K562 (cell line): ENCODE data around the gene SLC10A3. TPM values are rescaled to one million over a fixed set of nuclear protein-coding genes. Genes with fewer than 3 reads are reported as not detected.

Experiments
- HMGN3 ChIP-seq: IDR thresholded peaks from 2 replicates; pipeline ENCODE4 v1.6.1; 2011; ENCODE audit warnings: borderline replicate concordance, low read depth, mild to moderate bottlenecking, mixed read lengths, low read length; ENCODE audit not compliant: insufficient read length; ENCODE audit errors: extremely low read depth
- HNRNPK ChIP-seq: fragments of 200-400 bp; formaldehyde crosslinking; IDR thresholded peaks from one replicate; pipeline ENCODE4 v1.6.1; 2018; ENCODE audit warnings: mild to moderate bottlenecking, low read depth, low read length; ENCODE audit not compliant: poor library complexity, severe bottlenecking
- KHSRP ChIP-seq: fragments of 450-650 bp; IDR thresholded peaks from 2 replicates; pipeline ENCODE4 v1.6.1; 2017
- KLF13 ChIP-seq: fragments of 450-650 bp; IDR thresholded peaks from 2 replicates; pipeline ENCODE4 v1.6.1; 2016; ENCODE audit warnings: missing genetic modification characterization, low read depth, mild to moderate bottlenecking, missing compliant biosample characterization, moderate library complexity, borderline replicate concordance
- MBD2 ChIP-seq: sonication (generic); IDR thresholded peaks from 2 replicates; pipeline ENCODE4 v1.6.1; 2016; ENCODE audit warnings: low read depth, borderline replicate concordance
- MCM7 ChIP-seq, 2 experiments: fragments of 450-650 bp; IDR thresholded peaks; 2 replicates each; pipeline ENCODE4 v1.6.1; 2016 to 2018
- MTA1 ChIP-seq: fragments of 450-650 bp; IDR thresholded peaks from 2 replicates; pipeline ENCODE4 v1.6.1; 2017; ENCODE audit warnings: borderline replicate concordance
- NCOA1 ChIP-seq: fragments of 450-650 bp; IDR thresholded peaks from 2 replicates; pipeline ENCODE4 v1.6.1; 2016; ENCODE audit warnings: low read depth
- NCOA2 ChIP-seq, 2 experiments: fragments of 450-650 bp; IDR thresholded peaks; 2 replicates each; pipeline ENCODE4 v1.6.1; 2018; ENCODE audit warnings: mild to moderate bottlenecking in 2 of 2, moderate library complexity in 1 of 2; ENCODE audit not compliant: partially characterized antibody in 2 of 2
- NR4A1 ChIP-seq, 2 experiments: fragments of 250-450 bp in 1 of 2; fragments of 450-650 bp in 1 of 2; sonication (Bioruptor Pico) in 1 of 2; IDR thresholded peaks; 2 replicates each; pipeline versions ENCODE4 v1.4.0 to v1.6.1; 2016 to 2020; ENCODE audit warnings: mild to moderate bottlenecking in 2 of 2, missing compliant biosample characterization in 1 of 2, missing genetic modification characterization in 1 of 2, moderate library complexity in 1 of 2
- NRF1 ChIP-seq, 2 experiments: fragments of 450-650 bp; IDR thresholded peaks in 1 of 2; conservative IDR thresholded peaks in 1 of 2; 2 replicates each; pipeline ENCODE4 v1.6.1; 2014; ENCODE audit warnings: mild to moderate bottlenecking in 2 of 2
- PYGO2 ChIP-seq: fragments of 450-650 bp; IDR thresholded peaks from 2 replicates; pipeline ENCODE4 v1.6.1; 2016; ENCODE audit warnings: mild to moderate bottlenecking, missing genetic modification characterization, moderate library complexity, missing compliant biosample characterization
- RHOXF2B ChIP-seq: fragments of 250-450 bp; sonication (Bioruptor Pico); conservative IDR thresholded peaks from 2 replicates; pipeline ENCODE4 v1.5.1; 2021
- TRIM24 ChIP-seq, 2 experiments: fragments of 450-650 bp; IDR thresholded peaks; 2 replicates each; pipeline ENCODE4 v1.6.1; 2016
- WHSC1 ChIP-seq: IDR thresholded peaks from one replicate; pipeline ENCODE4 v1.6.1; 2012; ENCODE audit warnings: low read length, control low read depth, inconsistent platforms
- YBX1 ChIP-seq: fragments of 450-650 bp; IDR thresholded peaks from 2 replicates; pipeline ENCODE4 v1.7.1; 2016; ENCODE audit warnings: mild to moderate bottlenecking
- ZNF12 ChIP-seq: sonication (generic); formaldehyde crosslinking; IDR thresholded peaks from 2 replicates; pipeline ENCODE4 v1.4.0; 2020; ENCODE audit warnings: mild to moderate bottlenecking, missing genetic modification reagents
- ZNF224 ChIP-seq: sonication (generic); formaldehyde crosslinking; IDR thresholded peaks from 2 replicates; pipeline ENCODE4 v1.8.0; 2022; ENCODE audit warnings: mild to moderate bottlenecking, missing genetic modification reagents
- ZNF23 ChIP-seq: fragments of 250-450 bp; sonication (Bioruptor Pico); IDR thresholded peaks from 2 replicates; pipeline ENCODE4 v1.4.0; 2020; ENCODE audit warnings: mild to moderate bottlenecking
- ZNF764 ChIP-seq: fragments of 250-450 bp; sonication (Bioruptor Pico); IDR thresholded peaks from 2 replicates; pipeline ENCODE4 v1.4.0; 2020; ENCODE audit warnings: low read depth, mild to moderate bottlenecking, moderate library complexity
- polyA plus RNA-seq, 8 experiments: library from polyadenylated mRNA; depleted of rRNA in 4 of 8; stranded (reverse) in 5 of 8; unstranded in 3 of 8; fragments of >200 nt; fragmentation: Nextera tagmentation in 2 of 8; fragmentation: Illumina TruSeq in 1 of 8; extraction: Ambion mirVana in 2 of 8; extraction: Trizol in 1 of 8; gene quantifications; 2 replicates each; pipeline versions ENCODE4 v1.2.1 to v1.2.3, GENCODE V29; 2011 to 2014; ENCODE audit warnings: inconsistent platforms in 1 of 8, missing spikeins in 1 of 8
- total RNA-seq, 7 experiments: library from RNA; depleted of rRNA in 6 of 7; stranded (reverse); fragments of >200 nt in 6 of 7; fragmentation: Illumina TruSeq in 2 of 7; extraction: Trizol in 2 of 7; gene quantifications; 2 replicates each; pipeline versions ENCODE4 v1.2.1 to v1.2.3, GENCODE V29; 2011 to 2021; ENCODE audit warnings: low replicate concordance in 1 of 7
- TF ChIP-seq, protein P1 (sequence below), 2 experiments: fragments of 450-650 bp; IDR thresholded peaks; 2 replicates each; pipeline ENCODE4 v1.6.1; 2018; ENCODE audit warnings: mild to moderate bottlenecking in 2 of 2, low read depth in 1 of 2; ENCODE audit not compliant: partially characterized antibody in 2 of 2
- TF ChIP-seq, protein P2 (sequence below): fragments of 450-650 bp; IDR thresholded peaks from 2 replicates; pipeline ENCODE4 v1.6.1; 2017; ENCODE audit warnings: antibody characterized with exemption
- TF ChIP-seq, protein P3 (sequence below): fragments of 250-450 bp; sonication (Bioruptor Pico); IDR thresholded peaks from 2 replicates; pipeline ENCODE4 v1.4.0; 2020; ENCODE audit warnings: borderline replicate concordance

SLC10A3 gene
- total and polyA plus RNA-seq, 9 of the 15 experiments (the other 6 are each of a cell fraction or from before 2014, with no cell fraction given): 5.2 to 30.6 (median 16.7) TPM

DNA sequence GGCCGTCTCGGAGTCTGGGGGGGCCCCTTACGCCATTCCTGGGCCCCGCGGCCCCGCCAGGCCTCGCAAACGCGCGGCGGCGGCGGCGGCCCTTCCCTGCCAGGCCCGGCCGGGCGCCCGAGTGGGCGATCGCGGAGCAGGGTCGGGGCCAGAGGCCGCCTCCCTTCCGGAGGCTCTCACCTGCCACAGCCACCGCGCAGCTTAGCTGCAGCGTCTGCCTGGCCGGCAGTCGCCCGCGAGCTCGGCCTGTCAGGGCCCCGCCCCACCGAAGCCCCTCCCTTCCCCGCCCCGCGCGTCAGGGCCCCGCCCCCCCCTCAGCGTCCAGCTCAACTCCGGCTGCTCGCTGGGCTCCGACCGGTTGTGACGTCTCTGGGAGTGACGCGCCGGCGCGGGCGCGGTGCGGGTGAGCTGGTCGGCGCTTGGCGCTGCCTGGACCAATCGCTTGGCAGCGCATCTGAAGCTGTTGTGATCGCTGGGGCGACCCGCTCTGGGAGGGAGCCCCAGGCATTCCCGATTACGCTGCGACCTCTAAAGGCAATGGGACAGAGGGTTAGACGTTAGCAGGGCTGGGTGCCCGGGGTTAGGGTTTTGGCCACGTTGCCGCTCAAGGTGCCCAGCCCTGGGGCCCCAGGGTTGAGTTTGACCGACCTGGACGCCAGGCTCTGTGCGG lies at the start of gene SLC10A3 (continued):
- TF ChIP-seq, protein P1, sequence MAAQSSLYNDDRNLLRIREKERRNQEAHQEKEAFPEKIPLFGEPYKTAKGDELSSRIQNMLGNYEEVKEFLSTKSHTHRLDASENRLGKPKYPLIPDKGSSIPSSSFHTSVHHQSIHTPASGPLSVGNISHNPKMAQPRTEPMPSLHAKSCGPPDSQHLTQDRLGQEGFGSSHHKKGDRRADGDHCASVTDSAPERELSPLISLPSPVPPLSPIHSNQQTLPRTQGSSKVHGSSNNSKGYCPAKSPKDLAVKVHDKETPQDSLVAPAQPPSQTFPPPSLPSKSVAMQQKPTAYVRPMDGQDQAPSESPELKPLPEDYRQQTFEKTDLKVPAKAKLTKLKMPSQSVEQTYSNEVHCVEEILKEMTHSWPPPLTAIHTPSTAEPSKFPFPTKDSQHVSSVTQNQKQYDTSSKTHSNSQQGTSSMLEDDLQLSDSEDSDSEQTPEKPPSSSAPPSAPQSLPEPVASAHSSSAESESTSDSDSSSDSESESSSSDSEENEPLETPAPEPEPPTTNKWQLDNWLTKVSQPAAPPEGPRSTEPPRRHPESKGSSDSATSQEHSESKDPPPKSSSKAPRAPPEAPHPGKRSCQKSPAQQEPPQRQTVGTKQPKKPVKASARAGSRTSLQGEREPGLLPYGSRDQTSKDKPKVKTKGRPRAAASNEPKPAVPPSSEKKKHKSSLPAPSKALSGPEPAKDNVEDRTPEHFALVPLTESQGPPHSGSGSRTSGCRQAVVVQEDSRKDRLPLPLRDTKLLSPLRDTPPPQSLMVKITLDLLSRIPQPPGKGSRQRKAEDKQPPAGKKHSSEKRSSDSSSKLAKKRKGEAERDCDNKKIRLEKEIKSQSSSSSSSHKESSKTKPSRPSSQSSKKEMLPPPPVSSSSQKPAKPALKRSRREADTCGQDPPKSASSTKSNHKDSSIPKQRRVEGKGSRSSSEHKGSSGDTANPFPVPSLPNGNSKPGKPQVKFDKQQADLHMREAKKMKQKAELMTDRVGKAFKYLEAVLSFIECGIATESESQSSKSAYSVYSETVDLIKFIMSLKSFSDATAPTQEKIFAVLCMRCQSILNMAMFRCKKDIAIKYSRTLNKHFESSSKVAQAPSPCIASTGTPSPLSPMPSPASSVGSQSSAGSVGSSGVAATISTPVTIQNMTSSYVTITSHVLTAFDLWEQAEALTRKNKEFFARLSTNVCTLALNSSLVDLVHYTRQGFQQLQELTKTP (IDR thresholded peaks at IDR 0.05; ENCODE audit: low read depth in 1 of 2, partially characterized antibody in 2 of 2): no peak
- TF ChIP-seq RHOXF2B (CRISPR knock-in tag): no peak
- no peak for TF ChIP-seq NCOA2 (IDR thresholded peaks at IDR 0.05; ENCODE audit: partially characterized antibody in 2 of 2)
- TF ChIP-seq, protein P2, sequence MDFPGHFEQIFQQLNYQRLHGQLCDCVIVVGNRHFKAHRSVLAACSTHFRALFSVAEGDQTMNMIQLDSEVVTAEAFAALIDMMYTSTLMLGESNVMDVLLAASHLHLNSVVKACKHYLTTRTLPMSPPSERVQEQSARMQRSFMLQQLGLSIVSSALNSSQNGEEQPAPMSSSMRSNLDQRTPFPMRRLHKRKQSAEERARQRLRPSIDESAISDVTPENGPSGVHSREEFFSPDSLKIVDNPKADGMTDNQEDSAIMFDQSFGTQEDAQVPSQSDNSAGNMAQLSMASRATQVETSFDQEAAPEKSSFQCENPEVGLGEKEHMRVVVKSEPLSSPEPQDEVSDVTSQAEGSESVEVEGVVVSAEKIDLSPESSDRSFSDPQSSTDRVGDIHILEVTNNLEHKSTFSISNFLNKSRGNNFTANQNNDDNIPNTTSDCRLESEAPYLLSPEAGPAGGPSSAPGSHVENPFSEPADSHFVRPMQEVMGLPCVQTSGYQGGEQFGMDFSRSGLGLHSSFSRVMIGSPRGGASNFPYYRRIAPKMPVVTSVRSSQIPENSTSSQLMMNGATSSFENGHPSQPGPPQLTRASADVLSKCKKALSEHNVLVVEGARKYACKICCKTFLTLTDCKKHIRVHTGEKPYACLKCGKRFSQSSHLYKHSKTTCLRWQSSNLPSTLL: no peak
- TF ChIP-seq NR4A1 (CRISPR knock-in tag; IDR thresholded peaks at IDR 0.05): no peak
- TF ChIP-seq NR4A1 (tag; IDR thresholded peaks at IDR 0.05): no peak
- no peak for TF ChIP-seq YBX1
- no peak for TF ChIP-seq ZNF23 (CRISPR knock-in tag)
- TF ChIP-seq HMGN3: peak; percentile 37
- no peak for TF ChIP-seq KLF13 (tag)
- TF ChIP-seq ZNF12 (CRISPR knock-in tag): no peak
- no peak for TF ChIP-seq ZNF224 (CRISPR knock-in tag)
- TF ChIP-seq MBD2: no peak
- TF ChIP-seq, protein P3, sequence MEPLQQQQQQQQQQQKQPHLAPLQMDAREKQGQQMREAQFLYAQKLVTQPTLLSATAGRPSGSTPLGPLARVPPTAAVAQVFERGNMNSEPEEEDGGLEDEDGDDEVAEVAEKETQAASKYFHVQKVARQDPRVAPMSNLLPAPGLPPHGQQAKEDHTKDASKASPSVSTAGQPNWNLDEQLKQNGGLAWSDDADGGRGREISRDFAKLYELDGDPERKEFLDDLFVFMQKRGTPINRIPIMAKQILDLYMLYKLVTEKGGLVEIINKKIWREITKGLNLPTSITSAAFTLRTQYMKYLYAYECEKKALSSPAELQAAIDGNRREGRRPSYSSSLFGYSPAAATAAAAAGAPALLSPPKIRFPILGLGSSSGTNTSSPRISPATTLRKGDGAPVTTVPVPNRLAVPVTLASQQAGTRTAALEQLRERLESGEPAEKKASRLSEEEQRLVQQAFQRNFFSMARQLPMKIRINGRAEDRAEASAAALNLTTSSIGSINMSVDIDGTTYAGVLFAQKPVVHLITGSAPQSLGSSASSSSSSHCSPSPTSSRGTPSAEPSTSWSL (CRISPR knock-in tag): no peak
- TF ChIP-seq PYGO2 (tag): no peak
- TF ChIP-seq KHSRP: no peak
- TF ChIP-seq HNRNPK: no peak
- TF ChIP-seq NCOA1: no peak
- peak; percentile 87 to 89 for TF ChIP-seq NRF1 (conservative IDR thresholded peaks at IDR 0.05 in 1 of 2, IDR thresholded peaks at IDR 0.05 in 1 of 2)
- TF ChIP-seq MCM7 (IDR thresholded peaks at IDR 0.05): no peak
- no peak for TF ChIP-seq ZNF764 (CRISPR knock-in tag)
- TF ChIP-seq WHSC1: no peak
- no peak for TF ChIP-seq TRIM24 (IDR thresholded peaks at IDR 0.05)
- TF ChIP-seq MTA1: peak; percentile 41; the same call in 1 of the 2 replicates
